ENCODE data around the gene HOXD10.

Gene HOXD10

DNA sequence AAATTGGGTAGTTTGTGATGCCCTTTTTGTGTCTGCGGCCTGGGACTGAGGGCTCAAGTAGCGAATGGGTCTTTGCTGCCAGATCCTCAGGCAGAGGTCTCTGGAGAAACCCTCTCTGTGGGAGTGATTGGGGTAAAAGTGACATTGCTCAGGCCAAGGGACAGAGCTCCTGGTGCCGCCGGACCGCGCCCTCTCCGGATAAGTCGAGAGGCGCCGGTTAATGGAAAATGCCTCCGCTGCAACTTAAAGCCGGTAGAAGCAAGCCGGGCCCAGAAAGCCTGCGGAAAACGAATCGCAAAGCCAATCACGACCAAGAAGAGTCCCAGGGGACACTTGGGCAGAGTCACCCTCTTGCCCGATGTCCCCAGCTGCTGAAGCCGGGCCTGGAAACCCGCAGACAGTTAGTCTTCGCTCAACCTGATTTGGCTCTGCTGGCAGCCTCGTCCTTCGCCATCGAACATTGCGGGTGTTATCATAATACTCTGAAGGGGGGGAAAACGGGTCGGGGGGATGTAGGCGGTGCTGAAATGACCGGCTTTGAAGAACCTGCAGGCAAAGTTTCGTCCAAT lies 17.3 kb upstream of the HOXD10 start:
- TF ChIP-seq ZFX (IDR thresholded peaks at IDR 0.05): no peak
- TF ChIP-seq, protein P1, sequence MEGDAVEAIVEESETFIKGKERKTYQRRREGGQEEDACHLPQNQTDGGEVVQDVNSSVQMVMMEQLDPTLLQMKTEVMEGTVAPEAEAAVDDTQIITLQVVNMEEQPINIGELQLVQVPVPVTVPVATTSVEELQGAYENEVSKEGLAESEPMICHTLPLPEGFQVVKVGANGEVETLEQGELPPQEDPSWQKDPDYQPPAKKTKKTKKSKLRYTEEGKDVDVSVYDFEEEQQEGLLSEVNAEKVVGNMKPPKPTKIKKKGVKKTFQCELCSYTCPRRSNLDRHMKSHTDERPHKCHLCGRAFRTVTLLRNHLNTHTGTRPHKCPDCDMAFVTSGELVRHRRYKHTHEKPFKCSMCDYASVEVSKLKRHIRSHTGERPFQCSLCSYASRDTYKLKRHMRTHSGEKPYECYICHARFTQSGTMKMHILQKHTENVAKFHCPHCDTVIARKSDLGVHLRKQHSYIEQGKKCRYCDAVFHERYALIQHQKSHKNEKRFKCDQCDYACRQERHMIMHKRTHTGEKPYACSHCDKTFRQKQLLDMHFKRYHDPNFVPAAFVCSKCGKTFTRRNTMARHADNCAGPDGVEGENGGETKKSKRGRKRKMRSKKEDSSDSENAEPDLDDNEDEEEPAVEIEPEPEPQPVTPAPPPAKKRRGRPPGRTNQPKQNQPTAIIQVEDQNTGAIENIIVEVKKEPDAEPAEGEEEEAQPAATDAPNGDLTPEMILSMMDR (conservative IDR thresholded peaks at IDR 0.05): no peak
- H3K27ac ChIP-seq: no peak overlapping the region

DNA sequence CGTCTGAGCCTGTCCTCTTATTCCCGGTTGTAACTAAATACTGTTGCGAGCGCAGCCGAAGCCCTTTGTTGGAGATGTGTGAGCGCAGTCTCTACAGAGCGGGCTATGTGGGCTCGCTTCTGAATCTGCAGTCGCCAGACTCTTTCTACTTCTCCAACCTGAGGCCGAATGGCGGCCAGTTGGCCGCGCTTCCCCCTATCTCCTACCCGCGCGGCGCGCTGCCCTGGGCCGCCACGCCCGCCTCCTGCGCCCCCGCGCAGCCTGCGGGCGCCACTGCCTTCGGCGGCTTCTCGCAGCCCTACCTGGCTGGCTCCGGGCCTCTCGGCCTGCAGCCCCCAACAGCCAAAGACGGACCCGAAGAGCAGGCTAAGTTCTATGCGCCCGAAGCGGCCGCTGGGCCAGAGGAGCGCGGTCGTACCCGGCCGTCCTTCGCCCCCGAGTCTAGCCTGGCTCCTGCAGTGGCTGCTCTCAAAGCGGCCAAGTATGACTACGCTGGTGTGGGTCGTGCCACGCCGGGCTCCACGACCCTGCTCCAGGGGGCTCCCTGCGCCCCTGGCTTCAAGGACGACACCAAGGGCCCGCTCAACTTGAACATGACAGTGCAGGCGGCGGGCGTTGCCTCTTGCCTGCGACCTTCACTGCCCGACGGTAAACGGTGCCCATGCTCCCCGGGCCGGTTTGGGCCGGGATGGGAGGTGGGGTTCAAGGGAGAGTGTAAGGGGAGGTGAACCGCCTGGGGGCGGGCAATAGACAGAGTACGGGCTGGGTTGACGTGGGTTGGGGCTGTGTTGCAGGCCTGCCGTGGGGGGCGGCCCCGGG lies 16.6 kb upstream of the HOXD10 start, which contains the start of gene HOXD12:
HOXD12 (plus strand) TSS at position 68 of the 819 bp plus-strand sequence; CDS start at position 75, 7 bp downstream.
- TF ChIP-seq, protein P1 (conservative IDR thresholded peaks at IDR 0.05): no peak
- TF ChIP-seq ZFX (IDR thresholded peaks at IDR 0.05): no peak
- H3K27ac ChIP-seq: no peak within 1 kb of the TSS

DNA sequence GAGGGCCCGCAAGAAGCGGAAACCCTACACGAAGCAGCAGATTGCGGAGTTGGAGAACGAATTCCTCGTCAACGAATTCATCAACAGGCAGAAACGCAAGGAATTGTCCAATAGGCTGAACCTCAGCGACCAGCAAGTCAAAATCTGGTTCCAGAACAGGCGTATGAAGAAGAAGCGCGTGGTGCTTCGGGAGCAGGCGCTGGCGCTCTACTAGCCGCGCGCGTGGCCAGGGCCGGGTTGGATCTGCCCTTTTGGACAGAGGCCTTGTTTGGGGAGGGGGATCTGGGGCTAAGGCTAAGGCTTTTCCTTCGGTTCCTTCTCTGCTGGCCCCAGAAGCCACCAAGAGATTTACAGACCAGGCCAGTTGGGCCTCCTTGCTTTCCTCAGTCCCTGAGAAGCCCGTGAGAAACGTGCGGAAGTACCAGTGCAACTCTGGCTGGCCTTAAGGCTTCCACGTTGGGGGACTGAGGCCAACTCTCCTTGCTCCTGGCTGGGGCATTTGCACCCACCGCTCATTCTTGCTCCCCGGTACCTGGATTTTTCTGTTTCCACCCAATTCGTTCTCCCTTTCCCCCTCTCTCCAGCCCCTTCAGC lies 15.9 kb upstream of the HOXD10 start:
- TF ChIP-seq, protein P1 (conservative IDR thresholded peaks at IDR 0.05): no peak
- no peak for TF ChIP-seq ZFX (IDR thresholded peaks at IDR 0.05)
- H3K27ac ChIP-seq: no peak overlapping the region

DNA sequence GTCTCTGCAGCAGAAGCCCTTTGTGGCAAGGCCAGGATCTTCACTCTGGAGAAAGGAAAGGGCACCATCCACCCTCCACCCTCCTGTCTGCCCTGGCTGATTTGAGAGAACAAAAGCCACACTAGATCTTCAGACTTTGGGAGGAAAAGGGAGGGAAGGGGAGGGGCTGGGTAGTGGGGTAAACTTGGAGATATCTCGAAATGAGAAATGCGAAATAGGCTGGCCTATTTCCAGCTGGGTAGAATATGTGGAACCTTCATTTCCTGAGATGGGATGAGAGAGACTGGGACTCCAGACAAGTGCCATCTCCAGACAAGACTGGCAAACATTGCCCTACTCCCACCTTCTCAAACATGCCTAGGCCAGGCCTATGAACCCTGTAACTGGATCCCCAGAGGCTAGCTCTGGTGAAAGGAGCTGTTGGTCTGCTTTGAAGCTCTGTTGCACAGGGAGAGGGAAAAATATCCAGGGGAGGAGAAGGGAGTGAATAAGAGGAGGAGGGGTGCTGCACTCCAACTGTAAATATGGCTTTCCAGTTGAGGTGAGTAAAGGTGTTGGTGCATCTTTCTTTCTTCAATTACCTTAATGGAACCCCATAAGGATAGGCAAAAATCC lies 15.3 kb upstream of the HOXD10 start:
- H3K27ac ChIP-seq: no peak overlapping the region
- TF ChIP-seq ZFX (IDR thresholded peaks at IDR 0.05): no peak
- TF ChIP-seq, protein P1 (conservative IDR thresholded peaks at IDR 0.05): no peak

DNA sequence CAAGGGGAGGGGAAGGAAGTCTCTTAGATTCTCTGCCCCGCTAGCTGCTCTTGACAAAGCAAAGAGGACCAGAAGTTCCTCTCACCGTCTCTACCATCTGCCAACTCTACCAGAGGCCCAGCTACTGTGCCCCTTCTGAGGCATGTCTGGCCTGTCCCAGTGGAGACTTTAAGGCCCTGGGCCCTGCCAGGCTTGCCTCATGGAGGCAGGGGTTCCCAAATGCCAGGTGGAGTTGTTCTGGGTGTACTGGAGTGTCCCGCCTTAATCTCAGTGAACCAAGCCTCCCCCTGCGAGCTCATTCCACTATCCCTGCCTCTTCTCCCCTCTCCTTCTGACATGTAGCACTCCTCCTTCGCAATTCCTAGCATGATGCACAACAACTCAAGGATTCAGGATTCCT lies 14.7 kb upstream of the HOXD10 start:
- no peak overlapping the region for H3K27ac ChIP-seq
- no peak for TF ChIP-seq ZFX (IDR thresholded peaks at IDR 0.05)
- TF ChIP-seq, protein P1 (conservative IDR thresholded peaks at IDR 0.05): no peak

DNA sequence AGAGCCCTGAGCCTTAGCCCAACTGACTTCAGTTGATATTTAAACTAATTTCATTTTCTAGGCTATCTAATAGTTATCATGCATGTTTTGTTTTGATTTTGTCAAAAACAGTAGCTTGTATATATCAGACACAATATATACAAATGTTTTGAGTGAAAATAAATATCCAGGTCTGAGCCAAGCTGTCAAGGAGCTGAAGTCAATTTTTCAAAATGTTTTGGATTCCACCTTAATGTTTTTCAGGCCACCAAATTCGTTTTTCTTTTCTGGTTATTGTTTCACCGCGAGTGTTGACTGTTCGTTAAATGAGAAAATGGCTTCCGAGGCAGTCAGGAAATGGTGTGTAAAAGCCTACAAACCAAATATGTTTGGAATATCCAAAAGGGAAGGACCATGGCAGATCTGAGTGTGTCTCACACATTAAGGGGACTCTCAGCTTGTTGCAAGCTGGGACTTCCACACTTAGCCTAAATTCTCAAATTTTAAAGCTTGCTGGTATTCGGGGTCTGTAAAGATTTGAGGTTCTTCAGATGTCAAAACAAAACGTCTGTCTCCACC lies 14.2 kb upstream of the HOXD10 start:
- H3K27ac ChIP-seq: no peak overlapping the region
- TF ChIP-seq ZFX (IDR thresholded peaks at IDR 0.05): no peak
- TF ChIP-seq, protein P1 (conservative IDR thresholded peaks at IDR 0.05): no peak
